ENCODE data around the gene ACOXL. TPM values are rescaled to one million over a fixed set of nuclear protein-coding genes. Genes with fewer than 3 reads are reported as not detected.

ACOXL gene
- total and polyA plus RNA-seq, 9 of the 15 experiments (the other 6 are each of a cell fraction or from before 2014, with no cell fraction given) = 0.31 to 0.56 TPM; not detected in 7

- TF ChIP-seq MGA (IDR thresholded peaks at IDR 0.05) (no peak), ZNF512 (tag; IDR thresholded peaks at IDR 0.05) (no peak), MLX (CRISPR knock-in tag; conservative IDR thresholded peaks at IDR 0.05) (no peak), RFX1 (IDR thresholded peaks at IDR 0.05) (no peak), ZSCAN32 (CRISPR knock-in tag; IDR thresholded peaks at IDR 0.05) (no peak), RBBP5 (IDR thresholded peaks at IDR 0.05; ENCODE audit: borderline replicate concordance, insufficient read depth, low read length, poor library complexity, severe bottlenecking) (no peak), DNMT1 (IDR thresholded peaks at IDR 0.05) (no peak), ZEB2 (IDR thresholded peaks at IDR 0.05) (no peak), EWSR1 (IDR thresholded peaks at IDR 0.05; ENCODE audit: borderline replicate concordance, low read depth, partially characterized antibody) (no peak)
Measured at GRCh38 chr2:110957293-110957692, 224.9 kb downstream of the ACOXL start (continued).

Measured in K562 (cell line).